Liver (tissue), 9 donors: Measurements from ENCODE around the gene PGAP6. TPM values are rescaled to one million over a fixed set of nuclear protein-coding genes. Genes with fewer than 3 reads are reported as not detected.
A peak's percentile ranks its signal among the peaks of the same experiment; 100 is the strongest.

Experiments
- DNase-seq: peaks from one replicate; pipeline ENCODE4 v3.0.0-alpha.2; 2017; ENCODE audit warnings: low spot score
- H3K27ac ChIP-seq, 2 donors: one replicate each; pipeline ENCODE4 v1.7.0; 2013; ENCODE audit warnings: inconsistent platforms in 2 of 2, low read length in 2 of 2, control low read depth in 1 of 2, low read depth in 1 of 2, mild to moderate bottlenecking in 1 of 2
- H3K27me3 ChIP-seq, 4 donors: one replicate each; pipeline versions ENCODE4 v1.6.1 to v1.7.0; 2013; ENCODE audit warnings: low read length in 3 of 4, inconsistent platforms in 1 of 4, mild to moderate bottlenecking in 1 of 4, moderate library complexity in 1 of 4; ENCODE audit not compliant: control insufficient read depth in 4 of 4, insufficient read depth in 4 of 4
- H3K36me3 ChIP-seq, 4 donors: one replicate each; pipeline versions ENCODE4 v1.6.1 to v1.7.0; 2013; ENCODE audit warnings: low read length in 3 of 4, mild to moderate bottlenecking in 3 of 4, low read depth in 1 of 4, moderate library complexity in 1 of 4; ENCODE audit not compliant: control insufficient read depth in 4 of 4, insufficient read depth in 3 of 4
- H3K4me1 ChIP-seq, 4 donors: one replicate each; pipeline versions ENCODE4 v1.6.1 to v1.7.0; 2013; ENCODE audit warnings: low read length in 3 of 4, mild to moderate bottlenecking in 3 of 4, moderate library complexity in 1 of 4; ENCODE audit not compliant: control insufficient read depth in 4 of 4, insufficient read depth in 4 of 4
- H3K4me3 ChIP-seq, 3 donors: one replicate each; pipeline versions ENCODE4 v1.6.1 to v1.7.0; 2013; ENCODE audit warnings: low read length in 3 of 3, control low read depth in 1 of 3, low read depth in 1 of 3, mild to moderate bottlenecking in 1 of 3
- H3K9ac ChIP-seq, 2 donors: one replicate each; pipeline ENCODE4 v1.7.0; 2013; ENCODE audit warnings: low read length in 2 of 2, mild to moderate bottlenecking in 2 of 2, moderate library complexity in 2 of 2, control low read depth in 1 of 2, low read depth in 1 of 2
- H3K9me3 ChIP-seq, 4 donors: one replicate each; pipeline versions ENCODE4 v1.6.1 to v1.7.0; 2013; ENCODE audit warnings: low read length in 3 of 4; ENCODE audit not compliant: control insufficient read depth in 4 of 4
- ATF3 ChIP-seq: IDR thresholded peaks from 2 replicates; pipeline ENCODE4 v1.6.1; 2016; ENCODE audit warnings: antibody characterized with exemption
- EGR1 ChIP-seq, 2 donors: IDR thresholded peaks; 2 replicates each; pipeline ENCODE4 v1.6.1; 2016 to 2018; ENCODE audit warnings: antibody characterized with exemption in 2 of 2, low read depth in 2 of 2
- GABPA ChIP-seq, 2 donors: IDR thresholded peaks in 1 of 2; conservative IDR thresholded peaks in 1 of 2; 2 replicates each; pipeline ENCODE4 v1.6.1; 2016; ENCODE audit warnings: antibody characterized with exemption in 2 of 2, mild to moderate bottlenecking in 1 of 2, moderate library complexity in 1 of 2
- JUND ChIP-seq, 2 donors: IDR thresholded peaks; 2 replicates each; pipeline ENCODE4 v1.6.1; 2016; ENCODE audit warnings: antibody characterized with exemption in 2 of 2
- RAD21 ChIP-seq, 2 donors: IDR thresholded peaks; 2 replicates each; pipeline ENCODE4 v1.6.1; 2016; ENCODE audit warnings: antibody characterized with exemption in 2 of 2, mild to moderate bottlenecking in 2 of 2
- RXRA ChIP-seq, 2 donors: IDR thresholded peaks; 2 replicates each; pipeline ENCODE4 v1.6.1; 2017 to 2018; ENCODE audit warnings: antibody characterized with exemption in 2 of 2, mild to moderate bottlenecking in 1 of 2
- SP1 ChIP-seq: IDR thresholded peaks from 2 replicates; pipeline ENCODE4 v1.6.1; 2018; ENCODE audit warnings: antibody characterized with exemption, mild to moderate bottlenecking
- TAF1 ChIP-seq: conservative IDR thresholded peaks from 2 replicates; pipeline ENCODE4 v1.6.1; 2016; ENCODE audit warnings: antibody characterized with exemption, mild to moderate bottlenecking
- YY1 ChIP-seq: IDR thresholded peaks from 2 replicates; pipeline ENCODE4 v1.6.1; 2016; ENCODE audit warnings: antibody characterized with exemption, mild to moderate bottlenecking
- ZBTB33 ChIP-seq: IDR thresholded peaks from 2 replicates; pipeline ENCODE4 v1.6.1; 2016; ENCODE audit warnings: antibody characterized with exemption
- WGBS: extraction: QIAGEN DNeasy Blood & Tissue Kit; methylation state at CpG from one replicate; pipeline ENCODE4 v1.1.7; 2013; 5-methylcytosine and 5-hydroxymethylcytosine counted together
- polyA plus RNA-seq, 2 donors: library from polyadenylated mRNA; stranded (reverse) in 1 of 2; unstranded in 1 of 2; fragments of 200-250 nt in 1 of 2; fragments of >200 nt in 1 of 2; fragmentation: Nextera tagmentation in 1 of 2; extraction: Ambion mirVana in 1 of 2; gene quantifications; one replicate each; pipeline versions ENCODE4 v1.2.1 to v1.2.3, GENCODE V29; 2013 to 2015
- total RNA-seq, 2 donors: library from RNA; depleted of rRNA; stranded (reverse); fragments of >200 nt; gene quantifications; one replicate each; pipeline ENCODE4 v1.2.3, GENCODE V29; 2014
- TF ChIP-seq, protein P1 (sequence below): IDR thresholded peaks from 2 replicates; pipeline ENCODE4 v1.6.1; 2016; ENCODE audit warnings: antibody characterized with exemption
- TF ChIP-seq, protein P2 (sequence below): fragments of 150-350 bp; IDR thresholded peaks from 2 replicates; pipeline ENCODE4 v1.5.1; 2017; ENCODE audit warnings: improper control_type of control experiment, low read depth, low read length; ENCODE audit not compliant: missing input control
- donor health status: healthy.
- donor health status: healthy.
- donor health status: healthy.
- donor health status: healthy.
- donor health status: healthy.

The PGAP6 gene
- total and polyA plus RNA-seq, 4 donors = 18.9 to 50.5 (median 38.0) TPM

- TF ChIP-seq ZBTB33 (no peak), SP1 (no peak), JUND (IDR thresholded peaks at IDR 0.05) (no peak), ATF3 (no peak)
- WGBS = 93% methylated on average over 22 of the region's 22 CpGs
- Histone ChIP-seq H3K9ac (no peak overlapping the region), H3K27ac (no peak overlapping the region), H3K27me3 (no peaks in the 10 kb centered on the region), H3K9me3 (no peaks in the 10 kb centered on the region), H3K4me1 (peaks cover 6 to 40% (median 17%) of the 10 kb centered on the region in 4 donors), H3K4me3 (no peak overlapping the region), H3K36me3 (no peaks in the 10 kb centered on the region)
- DNase-seq = peak; percentile 70
These were observed 17.7 kb upstream of the PGAP6 start for GRCh38 chr16:399340-400019.

GRCh38 chr16:398561-399339 lies 17.0 kb upstream of the PGAP6 start:
- WGBS = 88% methylated on average over 24 of the region's 24 CpGs
- H3K27ac ChIP-seq = peak overlapping the region; percentile 13 to 54
- no peaks in the 10 kb centered on the region for H3K9me3 ChIP-seq
- H3K36me3 ChIP-seq = no peaks in the 10 kb centered on the region
- peak; percentile 46 for DNase-seq
- H3K4me3 ChIP-seq = no peak overlapping the region
- H3K27me3 ChIP-seq = no peaks in the 10 kb centered on the region
- H3K9ac ChIP-seq = peak overlapping the region in 1 of 2 donors; percentile 25
- H3K4me1 ChIP-seq = peaks cover 6 to 40% (median 17%) of the 10 kb centered on the region in 4 donors
- no peak for TF ChIP-seq RAD21 (IDR thresholded peaks at IDR 0.05)
- TF ChIP-seq TAF1 = no peak
- no peak for TF ChIP-seq GABPA (IDR thresholded peaks at IDR 0.05 in 1 of 2, conservative IDR thresholded peaks at IDR 0.05 in 1 of 2)
- TF ChIP-seq, protein P1, sequence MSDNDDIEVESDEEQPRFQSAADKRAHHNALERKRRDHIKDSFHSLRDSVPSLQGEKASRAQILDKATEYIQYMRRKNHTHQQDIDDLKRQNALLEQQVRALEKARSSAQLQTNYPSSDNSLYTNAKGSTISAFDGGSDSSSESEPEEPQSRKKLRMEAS = no peak
- no peak for TF ChIP-seq EGR1 (IDR thresholded peaks at IDR 0.05; ENCODE audit: low read depth in 2 of 2)
- TF ChIP-seq YY1 = no peak
- no peak for TF ChIP-seq RXRA (IDR thresholded peaks at IDR 0.05)

GRCh38 chr16:397736-398332 lies 16.1 kb upstream of the PGAP6 start:
- WGBS = 33% methylated on average over 29 of the region's 29 CpGs
- Histone ChIP-seq H3K4me1 (peaks cover 3 to 32% (median 16%) of the 10 kb centered on the region in 4 donors), H3K9ac (peak overlapping the region in 1 of 2 donors; percentile 25), H3K9me3 (no peaks in the 10 kb centered on the region), H3K4me3 (peak overlapping the region in 1 of 3 donors; percentile 78), H3K27me3 (no peaks in the 10 kb centered on the region), H3K27ac (peak overlapping the region; percentile 13 to 54), H3K36me3 (no peaks in the 10 kb centered on the region)
- TF ChIP-seq, protein P2, sequence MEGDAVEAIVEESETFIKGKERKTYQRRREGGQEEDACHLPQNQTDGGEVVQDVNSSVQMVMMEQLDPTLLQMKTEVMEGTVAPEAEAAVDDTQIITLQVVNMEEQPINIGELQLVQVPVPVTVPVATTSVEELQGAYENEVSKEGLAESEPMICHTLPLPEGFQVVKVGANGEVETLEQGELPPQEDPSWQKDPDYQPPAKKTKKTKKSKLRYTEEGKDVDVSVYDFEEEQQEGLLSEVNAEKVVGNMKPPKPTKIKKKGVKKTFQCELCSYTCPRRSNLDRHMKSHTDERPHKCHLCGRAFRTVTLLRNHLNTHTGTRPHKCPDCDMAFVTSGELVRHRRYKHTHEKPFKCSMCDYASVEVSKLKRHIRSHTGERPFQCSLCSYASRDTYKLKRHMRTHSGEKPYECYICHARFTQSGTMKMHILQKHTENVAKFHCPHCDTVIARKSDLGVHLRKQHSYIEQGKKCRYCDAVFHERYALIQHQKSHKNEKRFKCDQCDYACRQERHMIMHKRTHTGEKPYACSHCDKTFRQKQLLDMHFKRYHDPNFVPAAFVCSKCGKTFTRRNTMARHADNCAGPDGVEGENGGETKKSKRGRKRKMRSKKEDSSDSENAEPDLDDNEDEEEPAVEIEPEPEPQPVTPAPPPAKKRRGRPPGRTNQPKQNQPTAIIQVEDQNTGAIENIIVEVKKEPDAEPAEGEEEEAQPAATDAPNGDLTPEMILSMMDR = peak; percentile 49
- no peak for TF ChIP-seq RXRA (IDR thresholded peaks at IDR 0.05)
- peak in 1 of 2 donors; percentile 55 for TF ChIP-seq RAD21 (IDR thresholded peaks at IDR 0.05)
- peak; percentile 56 for DNase-seq
